NCI-H2029 treated with DMSO at 0.1 percent for 48 hours (cell line): ENCODE data around the gene CAMK1.

Source experiments
- DNase-seq: peaks from one replicate; lab custom pipeline; 2025; lab: John Stamatoyannopoulos, UW

Gene CAMK1

DNA sequence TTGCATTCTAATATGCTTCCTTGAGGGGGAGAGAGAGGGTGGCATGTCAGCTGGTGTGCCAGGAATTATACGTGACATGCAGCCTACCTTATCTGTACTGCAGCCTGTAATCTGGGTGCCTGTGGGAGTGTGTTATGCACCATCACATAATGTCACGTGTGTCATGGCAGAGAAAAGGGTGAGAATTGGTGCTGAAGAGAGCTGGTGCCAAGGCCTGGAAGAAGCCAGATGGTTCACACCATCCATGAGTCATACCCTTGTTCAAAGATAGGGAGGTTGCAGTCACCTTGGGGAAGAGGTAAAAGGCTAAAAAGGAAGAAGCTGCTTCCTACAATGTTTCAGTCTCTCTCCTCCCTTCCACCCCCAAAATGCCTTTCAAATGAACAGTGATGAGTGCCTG is 32.9 kb downstream of the CAMK1 start:
- DNase-seq = no peak

DNA sequence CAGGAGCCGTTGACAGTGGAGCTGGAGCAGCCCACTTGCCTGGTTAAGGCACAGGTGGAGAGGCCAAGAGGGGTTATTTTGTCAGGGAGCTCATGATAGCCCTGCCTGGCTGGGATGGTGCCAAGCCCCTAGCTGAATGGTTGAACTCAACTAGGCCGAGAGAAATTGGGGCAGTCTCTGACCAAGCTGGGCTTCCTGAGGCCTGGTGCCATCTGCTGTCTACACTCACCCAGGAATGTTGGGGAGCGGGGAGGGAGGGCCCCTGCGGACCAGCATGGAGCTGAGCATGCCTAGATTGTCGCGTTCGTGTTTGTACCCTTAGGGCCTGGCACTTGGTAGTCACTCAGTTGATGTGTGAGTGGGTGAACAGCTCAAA is 37.0 kb downstream of the CAMK1 start:
- no peak for DNase-seq

DNA sequence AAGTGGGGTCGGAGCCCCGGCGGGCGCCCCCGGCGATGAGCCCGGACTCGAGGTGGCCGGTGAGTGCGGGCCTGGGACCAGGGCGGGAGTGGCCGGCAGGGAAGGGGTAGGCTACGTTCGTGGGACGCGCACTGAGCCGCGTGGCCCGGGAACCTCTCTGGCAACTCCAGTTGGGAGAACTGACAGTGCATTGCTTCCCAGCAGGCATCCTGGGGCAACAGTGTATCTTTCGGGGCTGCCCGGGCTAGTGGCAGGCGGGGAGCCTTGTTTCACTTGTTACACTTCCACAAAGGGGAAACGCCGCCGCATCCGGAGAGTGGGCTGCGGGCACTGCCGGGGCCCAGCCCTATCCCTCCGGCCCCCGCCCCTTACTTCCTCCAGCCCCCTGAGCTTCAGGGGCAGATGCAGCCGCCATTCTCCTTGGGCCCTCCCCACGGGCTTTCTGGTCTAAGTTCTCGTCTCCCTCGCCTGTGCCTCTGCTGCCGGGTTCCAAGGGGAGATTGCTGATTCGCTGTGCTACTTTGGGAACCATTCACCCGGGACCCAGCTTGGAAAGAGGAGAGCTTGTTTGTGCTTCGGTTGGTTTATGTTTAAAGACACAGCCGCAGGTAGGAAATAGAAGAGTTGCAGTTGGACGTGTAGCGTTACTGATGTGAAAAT is 37.5 kb downstream of the CAMK1 start:
- DNase-seq = no peak

DNA sequence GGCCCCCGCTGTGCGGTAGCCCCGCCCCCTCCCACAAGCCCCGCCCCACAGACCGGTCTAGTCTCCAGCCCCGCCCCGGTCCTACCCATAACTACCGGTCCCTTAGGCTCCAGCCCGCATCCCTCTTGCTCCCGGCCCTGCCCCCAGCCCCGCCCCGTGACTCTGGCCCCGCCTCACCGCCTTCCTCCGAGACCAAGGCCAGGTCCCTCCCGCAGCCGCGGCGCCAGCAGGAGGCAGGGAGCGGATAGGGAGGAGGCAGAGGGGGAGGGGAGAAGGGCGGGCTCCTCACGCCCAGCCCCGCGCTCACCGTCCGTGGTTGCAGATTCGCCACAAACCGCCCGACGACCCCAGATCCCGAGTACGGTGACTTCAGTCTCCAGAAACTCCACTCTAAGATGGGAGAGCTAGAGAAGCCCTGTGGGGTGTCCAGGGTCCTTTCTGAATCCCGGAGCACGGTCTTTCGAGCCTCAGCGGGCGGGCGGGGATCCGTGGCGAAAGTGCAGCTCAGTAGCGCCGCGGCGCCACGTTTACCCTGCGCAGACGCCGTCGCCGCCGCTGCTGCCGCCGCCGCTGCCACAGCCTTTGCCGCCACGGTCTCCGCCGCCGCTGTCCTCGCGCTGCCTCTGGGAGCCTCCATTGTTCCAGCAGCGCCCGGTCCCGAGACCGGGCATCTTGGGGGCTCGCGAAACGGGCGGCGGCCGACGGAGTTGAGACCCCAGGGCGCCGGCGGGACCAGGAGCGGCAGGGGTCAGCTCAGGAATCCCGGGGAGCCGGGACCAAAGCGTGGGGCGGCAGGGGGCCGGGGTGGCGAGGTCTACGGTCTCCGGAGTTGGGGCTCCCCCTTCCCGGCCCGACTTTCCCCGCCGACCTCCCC is 38.3 kb downstream of the CAMK1 start, which contains the start of gene BRPF1:
Gene BRPF1 (plus strand): TSS at position 530 of the 874 bp plus-strand sequence. CDS start 2,406 bp downstream, outside the sequence.
- peak; percentile 94 for DNase-seq

DNA sequence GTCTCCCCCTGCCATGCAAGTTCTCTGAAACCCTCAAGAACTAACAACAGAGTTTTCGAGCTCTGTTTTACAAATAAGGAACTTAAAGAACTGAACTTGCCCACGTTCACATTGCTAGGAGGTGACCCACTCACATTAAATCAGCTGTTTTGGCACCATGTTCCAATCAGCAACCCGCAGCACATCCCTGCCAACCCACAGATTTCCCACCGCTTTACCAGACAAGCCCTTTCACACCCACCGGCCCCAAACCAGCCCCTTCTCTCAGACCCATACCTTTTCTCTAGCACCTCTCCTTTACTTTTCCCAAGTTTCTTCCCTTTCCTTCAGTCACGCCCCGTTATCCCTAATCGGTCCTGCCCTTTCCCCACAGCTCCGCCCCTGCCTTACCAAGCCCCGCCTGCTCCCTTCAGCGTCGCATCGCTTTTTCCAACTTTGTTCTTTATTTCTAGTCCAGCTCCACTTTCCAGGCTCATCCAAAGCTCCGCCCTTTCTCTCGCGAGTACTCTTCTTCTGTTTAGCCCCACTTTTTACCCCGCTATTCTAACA is 39.0 kb downstream of the CAMK1 start:
- peak; percentile 94 for DNase-seq

DNA sequence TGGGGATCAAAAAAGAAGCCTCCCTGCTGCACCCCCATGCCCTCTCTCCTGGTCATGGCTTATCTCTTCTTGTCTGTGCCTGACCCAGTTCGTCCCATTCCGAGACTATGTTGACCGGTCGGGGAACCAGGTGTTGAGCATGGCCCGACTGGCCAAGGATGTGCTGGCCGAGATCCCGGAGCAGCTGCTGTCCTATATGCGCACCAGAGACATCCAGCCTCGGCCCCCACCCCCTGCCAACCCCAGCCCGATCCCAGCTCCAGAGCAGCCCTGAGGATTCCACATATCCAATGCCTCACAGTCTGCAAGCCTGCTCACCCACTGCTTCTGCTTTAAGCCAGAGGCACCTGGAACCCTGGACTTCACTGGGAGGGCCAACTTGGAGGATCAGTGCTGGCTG is 40.3 kb downstream of the CAMK1 start:
- no peak for DNase-seq

DNA sequence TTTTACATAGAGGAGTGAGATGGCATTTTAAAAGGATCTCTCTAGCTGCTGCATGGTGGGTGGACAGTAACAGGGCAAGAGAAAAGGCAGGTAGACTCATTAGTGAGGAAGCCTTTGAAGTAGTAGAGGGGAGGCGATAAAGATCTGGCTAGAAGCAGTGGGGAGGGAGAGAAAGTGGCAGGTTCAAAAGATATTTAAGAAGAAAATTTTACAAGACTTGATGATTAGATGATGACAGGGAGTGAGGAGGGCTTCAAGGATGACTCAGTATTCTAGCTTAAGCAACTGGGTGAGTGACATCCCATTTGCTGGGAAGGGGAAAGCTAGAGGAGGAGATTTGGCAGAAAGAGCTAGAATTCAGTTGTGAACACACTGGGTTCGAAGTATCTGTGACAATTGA is 42.0 kb downstream of the CAMK1 start:
- DNase-seq = no peak

DNA sequence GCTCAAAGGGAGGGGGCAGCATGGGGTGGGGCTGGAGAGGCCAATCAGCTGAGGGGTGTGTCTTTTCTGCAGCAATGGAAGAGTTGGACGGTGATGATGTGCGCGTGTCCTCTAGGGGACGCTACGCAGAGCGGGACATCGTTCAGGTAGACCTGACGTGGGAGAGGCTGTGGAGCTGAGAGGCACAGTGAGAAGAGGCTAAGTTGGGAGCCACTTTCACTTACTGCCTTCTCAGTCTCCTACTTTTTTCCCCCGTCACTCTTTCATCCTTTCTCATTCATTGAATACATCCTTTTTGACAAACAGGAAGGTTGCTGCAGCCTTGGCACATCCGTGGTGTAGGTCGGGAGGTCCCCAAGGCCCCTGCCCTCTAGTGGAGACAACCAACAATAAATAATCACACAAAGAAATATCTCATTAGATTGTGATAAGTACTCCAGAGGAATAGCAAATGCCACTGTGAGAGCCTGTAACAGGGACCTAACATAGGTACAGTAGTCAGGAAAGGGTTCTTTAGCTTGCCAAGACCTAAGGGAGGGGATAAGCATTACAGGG is 42.6 kb downstream of the CAMK1 start:
- DNase-seq = no peak

DNA sequence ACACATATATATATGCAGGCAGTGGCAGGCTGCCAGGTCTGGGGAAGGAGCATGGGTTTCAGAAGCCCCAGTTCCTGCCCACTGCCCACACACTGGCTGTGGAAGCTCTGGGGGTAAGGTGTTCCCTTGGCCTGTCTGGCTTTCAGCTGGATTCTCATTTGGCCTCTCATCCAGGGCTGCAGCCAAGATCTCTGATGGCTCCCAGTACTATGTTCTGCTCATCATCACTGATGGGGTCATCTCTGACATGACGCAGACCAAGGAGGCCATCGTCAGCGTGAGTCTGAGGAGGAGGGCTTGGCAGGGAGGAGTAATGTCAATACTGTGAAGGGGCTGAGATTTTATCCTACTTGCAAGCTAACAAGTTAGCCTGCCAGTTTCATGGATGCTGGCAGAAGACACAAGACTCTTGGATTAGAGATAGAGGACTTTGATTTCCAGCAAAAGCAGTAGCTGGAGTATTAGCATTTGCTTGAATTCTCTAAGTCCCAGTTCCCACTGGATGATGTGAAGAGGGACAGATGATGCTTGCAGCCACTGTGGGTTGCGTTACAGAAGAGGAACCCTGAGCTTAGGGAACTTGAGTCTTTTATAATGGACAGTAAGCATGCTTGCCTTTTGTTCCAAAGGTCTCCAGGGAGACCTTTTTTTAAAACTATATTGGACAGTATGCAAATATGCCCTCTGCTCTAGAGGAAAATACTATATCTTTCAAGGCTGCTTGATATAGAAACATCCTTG is 43.8 kb downstream of the CAMK1 start:
- DNase-seq = no peak

DNA sequence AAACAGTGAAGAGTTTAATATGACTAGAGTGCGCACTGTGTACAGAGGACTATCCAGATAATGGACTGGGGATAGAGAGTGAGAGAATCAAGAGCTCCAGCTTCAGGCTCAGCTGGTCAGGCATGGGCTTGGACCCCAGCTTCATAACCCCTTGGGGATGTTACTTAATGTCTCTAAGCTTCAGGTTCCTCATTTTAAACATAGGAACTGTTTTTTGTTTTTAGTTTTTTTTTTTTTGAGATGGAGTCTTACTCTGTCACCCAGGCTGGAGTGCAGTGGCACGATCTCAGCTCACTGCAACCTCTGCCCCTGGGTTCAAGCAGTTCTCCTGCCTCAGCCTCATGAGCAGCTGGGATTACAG is 48.1 kb downstream of the CAMK1 start:
- DNase-seq = no peak

DNA sequence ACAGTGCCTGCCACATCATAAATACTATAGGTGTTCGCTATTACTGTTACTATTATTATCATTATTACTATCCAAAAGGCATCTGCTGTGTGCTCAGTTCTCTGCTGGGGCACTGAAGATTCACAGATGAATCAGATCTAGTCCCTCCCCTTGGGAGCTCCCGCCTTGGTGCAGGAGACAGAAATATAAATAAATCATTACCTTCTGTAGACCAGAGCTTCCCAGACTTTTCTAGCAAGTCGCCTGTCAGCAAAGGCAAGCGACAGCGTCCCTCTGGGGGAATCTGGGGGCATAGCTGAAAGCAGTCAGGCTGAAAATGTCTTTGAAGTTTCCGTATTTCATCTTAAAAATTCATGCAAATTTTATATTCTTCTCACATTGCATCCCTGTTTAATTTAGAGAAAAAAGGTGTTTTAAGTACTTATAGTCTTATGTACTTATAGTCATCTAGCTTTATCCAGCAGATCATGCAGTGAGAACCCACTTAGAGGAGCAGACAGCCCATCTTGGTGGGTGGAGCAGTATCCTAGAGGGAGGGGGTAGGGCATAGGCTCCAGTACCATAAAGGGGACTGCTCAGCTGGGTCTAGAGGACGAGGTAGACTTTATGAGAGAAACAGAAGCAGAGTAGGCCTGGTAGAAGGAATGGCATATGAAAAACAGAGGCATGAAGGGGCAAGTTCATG is 48.6 kb downstream of the CAMK1 start:
- no peak for DNase-seq

DNA sequence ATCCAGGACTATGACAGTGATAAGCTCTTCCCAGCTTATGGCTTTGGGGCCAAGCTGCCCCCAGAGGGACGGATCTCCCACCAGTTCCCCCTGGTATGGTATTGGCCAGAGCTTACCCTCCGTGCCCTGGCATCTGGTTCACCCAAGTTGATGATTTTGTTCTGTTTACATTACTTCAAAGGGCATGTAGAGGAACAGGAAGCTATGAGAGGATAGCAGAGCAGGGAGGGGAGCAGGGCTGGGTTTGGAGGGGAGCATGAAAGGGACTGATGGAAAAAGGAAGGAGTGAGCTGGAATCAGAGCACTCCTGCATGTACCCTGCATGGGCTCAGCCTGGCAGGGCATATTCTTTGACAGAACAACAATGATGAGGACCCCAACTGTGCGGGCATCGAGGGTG is 51.6 kb downstream of the CAMK1 start:
- no peak for DNase-seq

DNA sequence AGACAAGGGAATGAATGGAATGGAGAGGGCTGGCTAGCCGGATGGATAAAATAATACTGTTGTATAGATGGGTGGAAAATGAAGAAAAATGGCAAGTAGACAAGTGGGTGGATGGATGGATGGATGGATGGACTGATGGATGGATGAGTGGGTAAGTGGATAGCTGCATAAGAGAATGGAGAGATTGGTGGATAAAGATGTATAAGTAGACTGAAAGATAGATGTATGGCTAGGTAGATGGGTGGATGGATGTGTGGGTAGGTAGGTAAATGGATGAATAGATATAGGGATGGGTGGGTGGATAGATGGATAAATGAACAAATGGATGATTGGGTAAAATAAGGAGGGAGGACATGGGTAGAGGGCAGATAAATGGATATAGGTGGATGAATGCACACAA is 52.2 kb downstream of the CAMK1 start:
- no peak for DNase-seq

DNA sequence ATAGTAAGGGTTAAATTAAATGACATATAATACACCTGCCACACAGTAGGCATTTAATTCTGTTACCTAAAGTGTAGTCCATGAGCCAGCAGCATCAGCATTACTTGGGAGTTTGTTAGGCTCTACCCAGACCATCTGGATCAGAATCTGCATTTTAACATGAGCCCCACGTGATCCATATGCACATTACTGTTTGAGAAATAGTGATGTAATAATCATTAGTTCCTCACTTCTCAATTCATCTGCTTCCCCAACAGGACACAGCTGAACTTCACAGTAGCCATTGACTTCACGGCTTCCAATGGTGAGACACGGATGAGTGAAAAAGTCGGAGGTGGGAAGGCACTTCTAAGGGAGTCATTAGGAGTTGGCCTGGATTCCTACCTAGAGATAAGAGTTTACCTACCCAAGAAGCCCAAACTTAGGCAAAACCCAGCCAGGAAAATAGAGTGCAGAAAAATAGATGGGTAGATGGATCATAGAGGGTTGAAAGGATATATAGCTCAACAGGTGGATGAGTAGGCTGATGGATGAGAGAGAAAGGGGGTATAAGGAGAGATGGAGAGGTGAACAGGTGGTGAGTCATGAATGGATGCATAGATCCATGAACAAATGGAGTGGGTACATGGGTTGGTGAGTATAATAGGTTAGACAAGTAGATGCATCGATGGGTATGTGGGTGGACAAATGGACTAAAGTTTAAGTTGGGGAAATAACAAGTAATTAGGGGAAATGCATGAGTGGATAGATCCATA is 52.8 kb downstream of the CAMK1 start:
- no peak for DNase-seq

DNA sequence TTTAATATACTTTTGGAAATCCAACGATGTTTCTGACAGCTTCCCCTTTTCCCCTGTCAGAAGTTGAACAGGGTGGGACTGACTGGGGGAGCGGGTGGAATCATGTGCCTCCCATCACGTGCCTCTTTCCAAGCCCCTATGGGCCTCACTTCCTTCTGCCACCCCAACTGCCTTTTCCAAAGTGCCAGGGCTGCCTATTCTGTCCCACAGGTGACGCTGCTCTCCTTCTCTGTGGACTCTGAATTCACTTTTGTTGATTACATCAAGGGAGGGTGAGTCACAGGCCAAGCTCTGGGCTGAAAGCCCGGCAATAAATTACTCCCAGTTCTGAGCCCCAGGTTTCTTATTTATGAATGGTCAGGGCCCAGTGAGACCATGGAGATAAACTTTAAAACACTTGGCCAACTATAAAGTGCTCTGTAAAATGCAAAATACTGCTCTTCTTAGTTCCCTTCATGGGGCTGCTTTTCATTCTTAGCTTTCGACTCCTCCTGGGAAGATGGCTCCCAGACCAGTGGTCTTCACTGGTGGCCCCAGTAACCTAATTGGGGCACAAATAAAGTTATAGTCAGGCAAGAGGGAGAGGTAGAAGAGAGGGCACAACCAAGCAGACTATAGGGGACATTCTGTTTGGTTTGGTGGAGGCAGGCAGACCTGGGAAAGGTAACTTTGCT is 53.8 kb downstream of the CAMK1 start:
- DNase-seq = no peak

DNA sequence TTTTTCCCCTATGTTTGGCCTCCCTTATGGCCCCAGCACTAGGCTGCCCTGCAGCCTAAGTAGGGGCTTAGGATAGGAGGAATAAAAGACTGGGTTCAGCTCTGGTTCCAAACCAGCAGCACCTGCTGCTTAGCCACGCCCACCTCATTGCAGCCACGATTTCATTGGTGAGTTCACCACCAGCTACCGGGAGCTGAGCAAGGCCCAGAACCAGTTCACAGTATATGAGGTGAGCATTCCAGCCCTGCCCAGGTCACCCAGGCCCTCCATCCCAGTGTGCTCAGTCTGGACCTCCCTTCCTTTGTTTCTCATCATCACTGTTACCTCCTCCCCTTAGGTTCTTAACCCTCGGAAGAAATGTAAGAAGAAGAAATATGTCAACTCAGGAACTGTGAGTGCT is 54.6 kb downstream of the CAMK1 start:
- no peak for DNase-seq

DNA sequence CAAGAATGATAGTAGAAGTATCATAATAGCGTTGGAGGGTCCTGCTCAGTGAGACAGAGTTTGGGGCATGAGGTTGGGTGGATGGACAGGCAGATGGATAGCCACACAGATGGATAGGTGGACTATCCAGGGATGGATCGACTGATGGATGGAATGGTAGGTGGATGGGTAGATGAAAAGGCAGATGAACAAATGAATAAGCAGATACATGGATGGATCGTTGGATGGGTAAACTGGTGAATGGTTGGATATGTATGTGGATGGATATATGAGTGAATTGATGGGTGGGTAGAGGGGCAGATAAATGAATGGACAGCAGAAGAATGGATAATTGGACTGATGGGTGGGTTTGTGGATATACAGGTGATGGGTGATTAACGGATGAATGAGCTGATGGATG is 56.6 kb downstream of the CAMK1 start:
- DNase-seq = no peak

DNA sequence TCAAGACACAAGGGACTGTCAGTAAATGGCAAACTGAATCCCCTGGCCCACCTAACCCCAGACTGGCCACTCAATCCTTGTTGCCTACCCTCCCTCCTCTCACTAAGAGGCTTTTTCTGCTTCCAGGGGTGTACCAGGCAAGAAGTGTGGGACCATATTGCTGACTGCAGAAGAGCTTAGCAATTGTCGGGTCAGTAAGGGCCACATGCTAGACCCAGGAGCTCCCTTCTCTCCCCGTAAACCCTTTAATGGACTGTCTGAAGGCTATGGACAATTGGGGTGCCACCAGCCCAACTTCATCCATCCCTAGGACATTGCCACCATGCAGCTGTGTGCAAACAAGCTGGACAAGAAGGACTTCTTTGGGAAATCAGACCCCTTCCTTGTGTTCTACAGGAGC is 57.3 kb downstream of the CAMK1 start:
- DNase-seq = no peak

DNA sequence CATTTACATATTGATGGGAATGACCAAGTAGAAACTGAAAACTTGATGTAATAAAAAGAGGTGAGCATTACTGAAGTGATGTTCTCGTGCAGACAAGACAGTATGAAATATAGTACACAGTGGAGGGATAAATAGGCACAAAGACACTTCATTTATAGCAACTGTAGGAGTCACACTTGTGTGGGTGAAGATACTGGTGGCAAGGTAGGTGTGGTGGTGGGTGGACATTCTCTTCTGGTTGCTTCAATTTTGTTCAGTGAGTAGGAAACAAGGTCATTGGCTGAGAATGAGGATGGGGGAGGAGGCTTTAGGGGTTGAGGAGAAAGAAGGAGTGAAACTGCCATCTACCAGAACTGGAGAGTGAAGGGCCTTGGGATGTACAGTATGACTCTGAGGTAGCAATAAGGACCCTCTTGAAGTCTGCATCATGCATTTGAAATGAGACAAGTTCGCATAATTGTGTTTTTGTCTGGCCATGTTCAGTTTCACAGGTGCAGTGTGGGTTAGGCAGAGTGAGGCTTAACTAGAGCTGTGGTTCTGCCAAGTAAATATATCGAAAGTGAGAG is 59.5 kb downstream of the CAMK1 start:
- no peak for DNase-seq
